GM23338 (cell line): Measurements from ENCODE around the gene GPR152. TPM values are rescaled to one million over a fixed set of nuclear protein-coding genes. Genes with fewer than 3 reads are reported as not detected.

Source experiments
- ATAC-seq: fragments of 200-7000 bp; cut with Tn5 transposase; 3 replicates; pipeline ENCODE4 v1.9.1; 2020
- DNase-seq: peaks from one replicate; pipeline ENCODE4 v3.0.0-alpha.2; 2015; ENCODE audit warnings: low spot score
- H2AFZ ChIP-seq: fragments of 200-600 bp; sonication (generic); 2 replicates; pipeline ENCODE4 v1.8.0; 2016; ENCODE audit warnings: antibody characterized with exemption, mild to moderate bottlenecking, moderate library complexity
- H3F3A ChIP-seq: fragments of 200-600 bp; sonication (generic); replicated peaks from 2 replicates; pipeline ENCODE4 v1.8.0; 2017; ENCODE audit warnings: antibody characterized with exemption, mixed run types, low read depth
- H3K27ac ChIP-seq: fragments of 200-600 bp; sonication (generic); 2 replicates; pipeline ENCODE4 v1.6.1; 2016; ENCODE audit warnings: low read depth
- H3K27me3 ChIP-seq: fragments of 200-600 bp; sonication (generic); 2 replicates; pipeline ENCODE4 v1.8.0; 2016; ENCODE audit warnings: mild to moderate bottlenecking, mixed run types, moderate library complexity; ENCODE audit not compliant: insufficient read depth
- H3K36me3 ChIP-seq: fragments of 200-600 bp; sonication (generic); 2 replicates; pipeline ENCODE4 v1.8.0; 2016; ENCODE audit warnings: mild to moderate bottlenecking; ENCODE audit not compliant: insufficient read depth
- H3K4me1 ChIP-seq: fragments of 200-600 bp; sonication (generic); 2 replicates; pipeline ENCODE4 v1.8.0; 2016; ENCODE audit warnings: mild to moderate bottlenecking, moderate library complexity; ENCODE audit not compliant: insufficient read depth
- H3K4me2 ChIP-seq: fragments of 200-600 bp; sonication (generic); 2 replicates; pipeline ENCODE4 v1.7.1; 2017; ENCODE audit warnings: mixed run types
- H3K4me3 ChIP-seq: fragments of 200-600 bp; sonication (generic); 2 replicates; pipeline ENCODE4 v1.6.1; 2016; ENCODE audit warnings: mixed run types
- H3K79me2 ChIP-seq: fragments of 200-600 bp; sonication (generic); replicated peaks from 2 replicates; pipeline ENCODE4 v1.8.0; 2017; ENCODE audit warnings: mild to moderate bottlenecking; ENCODE audit not compliant: insufficient read depth
- H3K9me2 ChIP-seq: fragments of 200-600 bp; sonication (generic); 2 replicates; pipeline ENCODE4 v1.8.0; 2017; ENCODE audit not compliant: insufficient read depth
- H4K20me1 ChIP-seq: fragments of 200-600 bp; sonication (generic); replicated peaks from 2 replicates; pipeline ENCODE4 v1.8.0; 2017; ENCODE audit warnings: mild to moderate bottlenecking; ENCODE audit not compliant: insufficient read depth
- H3K27ac Mint-ChIP-seq: 2 replicates; pipeline ENCODE4 v1.8.0; 2020; ENCODE audit warnings: inconsistent platforms, mild to moderate bottlenecking, moderate library complexity, mixed read lengths
- H3K27me3 Mint-ChIP-seq: 3 replicates; pipeline ENCODE4 v1.8.0; 2022; ENCODE audit warnings: low read depth, mild to moderate bottlenecking, moderate library complexity, mixed read lengths, inconsistent platforms; ENCODE audit not compliant: insufficient read depth, poor library complexity
- H3K36me3 Mint-ChIP-seq: 3 replicates; pipeline ENCODE4 v1.8.0; 2021; ENCODE audit warnings: low read depth, mild to moderate bottlenecking, inconsistent platforms, moderate library complexity, mixed read lengths
- H3K4me1 Mint-ChIP-seq: 3 replicates; pipeline ENCODE4 v1.8.0; 2020; ENCODE audit warnings: mild to moderate bottlenecking, inconsistent platforms, mixed read lengths
- H3K4me3 Mint-ChIP-seq: 3 replicates; pipeline ENCODE4 v1.8.0; 2021; ENCODE audit warnings: moderate library complexity, mild to moderate bottlenecking, inconsistent platforms, mixed read lengths
- H3K9me3 Mint-ChIP-seq: 3 replicates; pipeline ENCODE4 v1.8.0; 2020; ENCODE audit warnings: moderate library complexity, mild to moderate bottlenecking, inconsistent platforms, mixed read lengths
- CREB1 ChIP-seq: fragments of 250-450 bp; sonication (Bioruptor Pico); IDR thresholded peaks from 2 replicates; pipeline ENCODE4 v1.5.0; 2020; ENCODE audit warnings: low read depth, mild to moderate bottlenecking, moderate library complexity
- EZH2 ChIP-seq: fragments of 200-600 bp; sonication (generic); IDR thresholded peaks from one replicate; pipeline ENCODE4 v1.8.0; 2017; ENCODE audit warnings: antibody characterized with exemption, mild to moderate bottlenecking, low read depth; ENCODE audit not compliant: unreplicated experiment
- EZH2phosphoT487 ChIP-seq: fragments of 200-600 bp; sonication (generic); IDR thresholded peaks from one replicate; pipeline ENCODE4 v1.8.1; 2018; ENCODE audit warnings: antibody characterized with exemption; ENCODE audit not compliant: unreplicated experiment
- JUNB ChIP-seq: IDR thresholded peaks from one replicate; pipeline ENCODE4 v1.6.1; 2016; ENCODE audit warnings: antibody characterized with exemption; ENCODE audit not compliant: unreplicated experiment
- NANOG ChIP-seq: IDR thresholded peaks from 2 replicates; pipeline ENCODE4 v1.6.1; 2016; ENCODE audit warnings: antibody characterized with exemption, borderline replicate concordance
- POLR2AphosphoS5 ChIP-seq: IDR thresholded peaks from 2 replicates; pipeline ENCODE4 v1.6.1; 2016; ENCODE audit warnings: antibody characterized with exemption, low read depth
- STAT1 ChIP-seq: IDR thresholded peaks from one replicate; pipeline ENCODE4 v1.6.1; 2016; ENCODE audit warnings: antibody characterized with exemption; ENCODE audit not compliant: unreplicated experiment
- ZNF114 ChIP-seq: fragments of 250-450 bp; sonication (Bioruptor Pico); IDR thresholded peaks from 2 replicates; pipeline ENCODE4 v1.5.0; 2020; ENCODE audit warnings: mild to moderate bottlenecking, moderate library complexity
- ZNF331 ChIP-seq: fragments of 250-450 bp; sonication (Bioruptor Pico); IDR thresholded peaks from 2 replicates; pipeline ENCODE4 v1.5.0; 2020; ENCODE audit warnings: low read depth, mild to moderate bottlenecking, moderate library complexity
- polyA plus RNA-seq: library from polyadenylated mRNA; unstranded; fragments of >200 nt; fragmentation: Nextera tagmentation; extraction: Ambion mirVana; gene quantifications from 2 replicates; pipeline ENCODE4 v1.2.1, GENCODE V29; 2016
- total RNA-seq: library from RNA; depleted of rRNA; stranded (reverse); fragments of >200 nt; shearing (Covaris generic); gene quantifications from 2 replicates; pipeline ENCODE4 v1.2.3, GENCODE V29; 2014
- TF ChIP-seq, protein P1 (sequence below): IDR thresholded peaks from one replicate; pipeline ENCODE4 v1.6.1; 2018; ENCODE audit warnings: antibody characterized with exemption; ENCODE audit not compliant: unreplicated experiment
- TF ChIP-seq, protein P2 (sequence below): IDR thresholded peaks from 2 replicates; pipeline ENCODE4 v1.6.1; 2016; ENCODE audit warnings: antibody characterized with exemption
- TF ChIP-seq, protein P3 (sequence below): fragments of 250-450 bp; sonication (Bioruptor Pico); IDR thresholded peaks from 2 replicates; pipeline ENCODE4 v1.5.0; 2020; ENCODE audit warnings: mild to moderate bottlenecking, moderate library complexity
- TF ChIP-seq, protein P4 (sequence below), 2 experiments: fragments of 200-600 bp in 1 of 2; sonication (generic) in 1 of 2; conservative IDR thresholded peaks; 2 replicates each; pipeline versions ENCODE4 v1.5.1 to v1.6.1; 2016 to 2017; ENCODE audit warnings: antibody characterized with exemption in 2 of 2, low read depth in 2 of 2, mild to moderate bottlenecking in 2 of 2, moderate library complexity in 1 of 2

The GPR152 gene
- total and polyA plus RNA-seq, 2 experiments from 2014 or later: not detected

DNA sequence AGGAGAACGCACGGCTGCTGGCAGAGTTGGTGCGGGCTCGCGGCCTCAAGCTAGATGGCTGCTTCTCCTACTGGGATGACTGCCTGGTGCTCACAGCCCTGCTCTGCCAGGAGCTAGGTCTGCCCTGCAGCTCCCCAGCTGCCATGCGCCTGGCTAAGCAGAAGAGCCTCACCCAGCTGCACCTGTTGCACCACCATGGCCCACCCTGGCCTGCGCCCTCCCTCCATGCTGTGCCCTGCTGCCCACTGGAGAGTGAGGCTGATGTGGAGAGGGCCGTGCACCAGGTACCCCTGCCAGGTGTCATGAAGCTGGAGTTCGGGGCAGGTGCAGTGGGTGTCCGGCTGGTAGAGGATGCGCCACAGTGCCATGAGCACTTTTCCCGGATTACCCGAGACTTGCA lies 29.1 kb downstream of the GPR152 start:
- Mint-ChIP-seq H3K27ac (no peak overlapping the region), H3K27me3 (peaks cover 31% of the 10 kb centered on the region), H3K4me1 (peaks cover 9% of the 10 kb centered on the region; the same call in 2 of the 3 replicates), H3K4me3 (no peak overlapping the region), H3K9me3 (no peaks in the 10 kb centered on the region; the same call in 2 of the 3 replicates), H3K36me3 (no peaks in the 10 kb centered on the region)
- H3K36me3 ChIP-seq: no peaks in the 10 kb centered on the region
- ATAC-seq: no peak
- H2AFZ ChIP-seq: no peak overlapping the region
- H3K27ac ChIP-seq: no peak overlapping the region
- TF ChIP-seq STAT1: no peak
- no peak for TF ChIP-seq NANOG
- TF ChIP-seq ZNF114 (CRISPR knock-in tag): no peak
- TF ChIP-seq JUNB: no peak
- TF ChIP-seq, protein P1, sequence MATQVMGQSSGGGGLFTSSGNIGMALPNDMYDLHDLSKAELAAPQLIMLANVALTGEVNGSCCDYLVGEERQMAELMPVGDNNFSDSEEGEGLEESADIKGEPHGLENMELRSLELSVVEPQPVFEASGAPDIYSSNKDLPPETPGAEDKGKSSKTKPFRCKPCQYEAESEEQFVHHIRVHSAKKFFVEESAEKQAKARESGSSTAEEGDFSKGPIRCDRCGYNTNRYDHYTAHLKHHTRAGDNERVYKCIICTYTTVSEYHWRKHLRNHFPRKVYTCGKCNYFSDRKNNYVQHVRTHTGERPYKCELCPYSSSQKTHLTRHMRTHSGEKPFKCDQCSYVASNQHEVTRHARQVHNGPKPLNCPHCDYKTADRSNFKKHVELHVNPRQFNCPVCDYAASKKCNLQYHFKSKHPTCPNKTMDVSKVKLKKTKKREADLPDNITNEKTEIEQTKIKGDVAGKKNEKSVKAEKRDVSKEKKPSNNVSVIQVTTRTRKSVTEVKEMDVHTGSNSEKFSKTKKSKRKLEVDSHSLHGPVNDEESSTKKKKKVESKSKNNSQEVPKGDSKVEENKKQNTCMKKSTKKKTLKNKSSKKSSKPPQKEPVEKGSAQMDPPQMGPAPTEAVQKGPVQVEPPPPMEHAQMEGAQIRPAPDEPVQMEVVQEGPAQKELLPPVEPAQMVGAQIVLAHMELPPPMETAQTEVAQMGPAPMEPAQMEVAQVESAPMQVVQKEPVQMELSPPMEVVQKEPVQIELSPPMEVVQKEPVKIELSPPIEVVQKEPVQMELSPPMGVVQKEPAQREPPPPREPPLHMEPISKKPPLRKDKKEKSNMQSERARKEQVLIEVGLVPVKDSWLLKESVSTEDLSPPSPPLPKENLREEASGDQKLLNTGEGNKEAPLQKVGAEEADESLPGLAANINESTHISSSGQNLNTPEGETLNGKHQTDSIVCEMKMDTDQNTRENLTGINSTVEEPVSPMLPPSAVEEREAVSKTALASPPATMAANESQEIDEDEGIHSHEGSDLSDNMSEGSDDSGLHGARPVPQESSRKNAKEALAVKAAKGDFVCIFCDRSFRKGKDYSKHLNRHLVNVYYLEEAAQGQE: no peak
- no peak for TF ChIP-seq ZNF331 (CRISPR knock-in tag)
- no peak for TF ChIP-seq EZH2
- TF ChIP-seq EZH2phosphoT487: no peak
- TF ChIP-seq, protein P2, sequence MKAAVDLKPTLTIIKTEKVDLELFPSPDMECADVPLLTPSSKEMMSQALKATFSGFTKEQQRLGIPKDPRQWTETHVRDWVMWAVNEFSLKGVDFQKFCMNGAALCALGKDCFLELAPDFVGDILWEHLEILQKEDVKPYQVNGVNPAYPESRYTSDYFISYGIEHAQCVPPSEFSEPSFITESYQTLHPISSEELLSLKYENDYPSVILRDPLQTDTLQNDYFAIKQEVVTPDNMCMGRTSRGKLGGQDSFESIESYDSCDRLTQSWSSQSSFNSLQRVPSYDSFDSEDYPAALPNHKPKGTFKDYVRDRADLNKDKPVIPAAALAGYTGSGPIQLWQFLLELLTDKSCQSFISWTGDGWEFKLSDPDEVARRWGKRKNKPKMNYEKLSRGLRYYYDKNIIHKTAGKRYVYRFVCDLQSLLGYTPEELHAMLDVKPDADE: no peak
- TF ChIP-seq, protein P3, sequence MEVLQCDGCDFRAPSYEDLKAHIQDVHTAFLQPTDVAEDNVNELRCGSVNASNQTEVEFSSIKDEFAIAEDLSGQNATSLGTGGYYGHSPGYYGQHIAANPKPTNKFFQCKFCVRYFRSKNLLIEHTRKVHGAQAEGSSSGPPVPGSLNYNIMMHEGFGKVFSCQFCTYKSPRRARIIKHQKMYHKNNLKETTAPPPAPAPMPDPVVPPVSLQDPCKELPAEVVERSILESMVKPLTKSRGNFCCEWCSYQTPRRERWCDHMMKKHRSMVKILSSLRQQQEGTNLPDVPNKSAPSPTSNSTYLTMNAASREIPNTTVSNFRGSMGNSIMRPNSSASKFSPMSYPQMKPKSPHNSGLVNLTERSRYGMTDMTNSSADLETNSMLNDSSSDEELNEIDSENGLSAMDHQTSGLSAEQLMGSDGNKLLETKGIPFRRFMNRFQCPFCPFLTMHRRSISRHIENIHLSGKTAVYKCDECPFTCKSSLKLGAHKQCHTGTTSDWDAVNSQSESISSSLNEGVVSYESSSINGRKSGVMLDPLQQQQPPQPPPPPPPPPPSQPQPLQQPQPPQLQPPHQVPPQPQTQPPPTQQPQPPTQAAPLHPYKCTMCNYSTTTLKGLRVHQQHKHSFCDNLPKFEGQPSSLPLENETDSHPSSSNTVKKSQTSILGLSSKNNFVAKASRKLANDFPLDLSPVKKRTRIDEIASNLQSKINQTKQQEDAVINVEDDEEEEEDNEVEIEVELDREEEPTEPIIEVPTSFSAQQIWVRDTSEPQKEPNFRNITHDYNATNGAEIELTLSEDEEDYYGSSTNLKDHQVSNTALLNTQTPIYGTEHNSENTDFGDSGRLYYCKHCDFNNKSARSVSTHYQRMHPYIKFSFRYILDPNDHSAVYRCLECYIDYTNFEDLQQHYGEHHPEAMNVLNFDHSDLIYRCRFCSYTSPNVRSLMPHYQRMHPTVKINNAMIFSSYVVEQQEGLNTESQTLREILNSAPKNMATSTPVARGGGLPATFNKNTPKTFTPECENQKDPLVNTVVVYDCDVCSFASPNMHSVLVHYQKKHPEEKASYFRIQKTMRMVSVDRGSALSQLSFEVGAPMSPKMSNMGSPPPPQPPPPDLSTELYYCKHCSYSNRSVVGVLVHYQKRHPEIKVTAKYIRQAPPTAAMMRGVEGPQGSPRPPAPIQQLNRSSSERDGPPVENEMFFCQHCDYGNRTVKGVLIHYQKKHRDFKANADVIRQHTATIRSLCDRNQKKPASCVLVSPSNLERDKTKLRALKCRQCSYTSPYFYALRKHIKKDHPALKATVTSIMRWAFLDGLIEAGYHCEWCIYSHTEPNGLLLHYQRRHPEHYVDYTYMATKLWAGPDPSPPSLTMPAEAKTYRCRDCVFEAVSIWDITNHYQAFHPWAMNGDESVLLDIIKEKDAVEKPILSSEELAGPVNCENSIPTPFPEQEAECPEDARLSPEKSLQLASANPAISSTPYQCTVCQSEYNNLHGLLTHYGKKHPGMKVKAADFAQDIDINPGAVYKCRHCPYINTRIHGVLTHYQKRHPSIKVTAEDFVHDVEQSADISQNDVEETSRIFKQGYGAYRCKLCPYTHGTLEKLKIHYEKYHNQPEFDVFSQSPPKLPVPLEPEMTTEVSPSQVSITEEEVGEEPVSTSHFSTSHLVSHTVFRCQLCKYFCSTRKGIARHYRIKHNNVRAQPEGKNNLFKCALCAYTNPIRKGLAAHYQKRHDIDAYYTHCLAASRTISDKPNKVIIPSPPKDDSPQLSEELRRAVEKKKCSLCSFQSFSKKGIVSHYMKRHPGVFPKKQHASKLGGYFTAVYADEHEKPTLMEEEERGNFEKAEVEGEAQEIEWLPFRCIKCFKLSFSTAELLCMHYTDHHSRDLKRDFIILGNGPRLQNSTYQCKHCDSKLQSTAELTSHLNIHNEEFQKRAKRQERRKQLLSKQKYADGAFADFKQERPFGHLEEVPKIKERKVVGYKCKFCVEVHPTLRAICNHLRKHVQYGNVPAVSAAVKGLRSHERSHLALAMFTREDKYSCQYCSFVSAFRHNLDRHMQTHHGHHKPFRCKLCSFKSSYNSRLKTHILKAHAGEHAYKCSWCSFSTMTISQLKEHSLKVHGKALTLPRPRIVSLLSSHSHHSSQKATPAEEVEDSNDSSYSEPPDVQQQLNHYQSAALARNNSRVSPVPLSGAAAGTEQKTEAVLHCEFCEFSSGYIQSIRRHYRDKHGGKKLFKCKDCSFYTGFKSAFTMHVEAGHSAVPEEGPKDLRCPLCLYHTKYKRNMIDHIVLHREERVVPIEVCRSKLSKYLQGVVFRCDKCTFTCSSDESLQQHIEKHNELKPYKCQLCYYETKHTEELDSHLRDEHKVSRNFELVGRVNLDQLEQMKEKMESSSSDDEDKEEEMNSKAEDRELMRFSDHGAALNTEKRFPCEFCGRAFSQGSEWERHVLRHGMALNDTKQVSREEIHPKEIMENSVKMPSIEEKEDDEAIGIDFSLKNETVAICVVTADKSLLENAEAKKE (CRISPR knock-in tag): no peak
- TF ChIP-seq POLR2AphosphoS5: no peak
- TF ChIP-seq, protein P4, sequence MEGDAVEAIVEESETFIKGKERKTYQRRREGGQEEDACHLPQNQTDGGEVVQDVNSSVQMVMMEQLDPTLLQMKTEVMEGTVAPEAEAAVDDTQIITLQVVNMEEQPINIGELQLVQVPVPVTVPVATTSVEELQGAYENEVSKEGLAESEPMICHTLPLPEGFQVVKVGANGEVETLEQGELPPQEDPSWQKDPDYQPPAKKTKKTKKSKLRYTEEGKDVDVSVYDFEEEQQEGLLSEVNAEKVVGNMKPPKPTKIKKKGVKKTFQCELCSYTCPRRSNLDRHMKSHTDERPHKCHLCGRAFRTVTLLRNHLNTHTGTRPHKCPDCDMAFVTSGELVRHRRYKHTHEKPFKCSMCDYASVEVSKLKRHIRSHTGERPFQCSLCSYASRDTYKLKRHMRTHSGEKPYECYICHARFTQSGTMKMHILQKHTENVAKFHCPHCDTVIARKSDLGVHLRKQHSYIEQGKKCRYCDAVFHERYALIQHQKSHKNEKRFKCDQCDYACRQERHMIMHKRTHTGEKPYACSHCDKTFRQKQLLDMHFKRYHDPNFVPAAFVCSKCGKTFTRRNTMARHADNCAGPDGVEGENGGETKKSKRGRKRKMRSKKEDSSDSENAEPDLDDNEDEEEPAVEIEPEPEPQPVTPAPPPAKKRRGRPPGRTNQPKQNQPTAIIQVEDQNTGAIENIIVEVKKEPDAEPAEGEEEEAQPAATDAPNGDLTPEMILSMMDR (conservative IDR thresholded peaks at IDR 0.05; ENCODE audit: low read depth in 2 of 2): no peak
- TF ChIP-seq CREB1 (CRISPR knock-in tag): no peak
- 0 out of 2 replicates have a peak, but pooled peaks cover 5% of the 10 kb centered on the region for H3K27me3 ChIP-seq
- no peak overlapping the region for H3K4me3 ChIP-seq
- no peaks in the 10 kb centered on the region for H4K20me1 ChIP-seq
- no peak for DNase-seq
- no peaks in the 10 kb centered on the region for H3K9me2 ChIP-seq
- H3K4me2 ChIP-seq: no peak overlapping the region
- 0 out of 2 replicates have a peak, but pooled peaks cover 6% of the 10 kb centered on the region for H3K4me1 ChIP-seq
- peaks cover under 1% of the 10 kb centered on the region; the same call in 1 of the 2 replicates for H3K79me2 ChIP-seq
- H3F3A ChIP-seq: peaks cover 8% of the 10 kb centered on the region; the same call in 1 of the 2 replicates
